ENCODE results near the gene ZSCAN31.

DNA sequence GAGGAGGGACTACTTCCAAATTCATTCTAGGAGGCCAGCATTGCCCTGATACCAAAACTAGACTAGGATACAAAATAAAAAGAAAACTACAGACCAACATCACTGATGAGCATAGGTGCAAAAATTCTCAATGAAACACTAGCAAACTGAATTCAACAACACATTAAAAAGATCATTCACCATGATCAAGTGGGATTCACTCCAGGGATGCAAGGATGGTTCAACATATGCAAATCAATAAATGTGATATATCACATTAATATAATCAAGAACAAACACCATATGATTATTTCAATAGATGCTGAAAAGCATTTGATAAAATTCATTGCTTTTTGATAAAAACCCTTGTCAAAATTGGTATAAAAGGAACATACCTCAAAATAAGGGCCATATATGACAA lies 44.4 kb downstream of the ZSCAN31 start:
- TF ChIP-seq CTCF (IDR thresholded peaks at IDR 0.05; ENCODE audit: insufficient read depth, low read length) (no peak), POLR2AphosphoS5 (IDR thresholded peaks at IDR 0.05; ENCODE audit: low read depth) (no peak), REST (IDR thresholded peaks at IDR 0.05; ENCODE audit: insufficient replicate concordance, low read depth) (no peak), SPI1 (IDR thresholded peaks at IDR 0.05; ENCODE audit: borderline replicate concordance, low read depth) (no peak)

Measured in HL-60 (cell line).